HCT116 (cell line): ENCODE results near the gene DPYSL4. TPM values are rescaled to one million over a fixed set of nuclear protein-coding genes. Genes with fewer than 3 reads are reported as not detected.

Source experiments
- ATAC-seq: fragments of 200-7000 bp; cut with Tn5 transposase; 2 replicates; pipeline ENCODE4 v1.9.1; 2020; ENCODE audit warnings: mild to moderate bottlenecking, moderate library complexity
- BruUV-seq: library from RNA; stranded (reverse); fragments of 400-500 nt; replicated peaks from 2 replicates; lab custom pipeline; 2021; lab: Mats Ljungman, UMichigan
- CTCF ChIA-PET: fragments of 300-600 bp; sonication (Branson Sonifier 250); formaldehyde crosslinking; loops from one replicate; lab custom pipeline; 2021; ENCODE audit warnings: antibody characterized with exemption; lab: Charles Lee
- POLR2A ChIA-PET: fragments of 300-600, 350-600 bp; sonication (Branson Sonifier 250); formaldehyde crosslinking; loops from one replicate; lab custom pipeline; 2021; ENCODE audit warnings: antibody characterized with exemption; lab: Charles Lee
- RAD21 ChIA-PET, 2 experiments: fragments of 300-600 bp; sonication (Branson Sonifier 250); formaldehyde crosslinking; loops; one replicate each; lab custom pipeline; 2023; ENCODE audit warnings: low total read pairs in 2 of 2; ENCODE audit not compliant: uncharacterized antibody in 2 of 2, unreplicated experiment in 2 of 2, low non-redundant PET in 1 of 2; lab: Charles Lee
- DNase-seq: peaks from one replicate; pipeline ENCODE4 v3.0.0-alpha.2; 2010; ENCODE audit warnings: low read depth, low spot score
- H2AFZ ChIP-seq: fragments of 200-600 bp; shearing (Covaris generic), sonication (generic); 2 replicates; pipeline ENCODE4 v1.6.1; 2017; ENCODE audit warnings: low read depth, mixed run types, mixed read lengths, antibody characterized with exemption, low read length; ENCODE audit not compliant: poor library complexity, severe bottlenecking
- H3K27ac ChIP-seq: 2 replicates; pipeline ENCODE4 v1.5.1; 2012; ENCODE audit warnings: low read depth, low read length
- H3K27me3 ChIP-seq: fragments of 200-600 bp; sonication (generic); 2 replicates; pipeline ENCODE4 v1.6.1; 2016; ENCODE audit warnings: mixed run types, low read length, mixed read lengths; ENCODE audit not compliant: insufficient read depth
- H3K36me3 ChIP-seq, 2 experiments: fragments of 200-500 bp in 1 of 2; fragments of 200-600 bp in 1 of 2; sonication (Bioruptor generic) in 1 of 2; sonication (generic) in 1 of 2; 2 replicates each; pipeline versions ENCODE4 v1.5.1 to v1.6.1; 2014 to 2016; ENCODE audit warnings: low read length in 2 of 2, inconsistent platforms in 1 of 2, mixed read lengths in 1 of 2, mixed run types in 1 of 2; ENCODE audit not compliant: insufficient read depth in 2 of 2, control insufficient read depth in 1 of 2
- H3K4me1 ChIP-seq, 2 experiments: fragments of 200-600 bp in 1 of 2; sonication (generic) in 1 of 2; 2 replicates each; pipeline versions ENCODE4 v1.5.1 to v1.6.1; 2012 to 2017; ENCODE audit warnings: low read length in 2 of 2, inconsistent platforms in 1 of 2, mild to moderate bottlenecking in 1 of 2, mixed read lengths in 1 of 2, mixed run types in 1 of 2, moderate library complexity in 1 of 2; ENCODE audit not compliant: insufficient read depth in 2 of 2, control insufficient read depth in 1 of 2
- H3K4me2 ChIP-seq: fragments of 200-600 bp; sonication (generic); 2 replicates; pipeline ENCODE4 v1.6.1; 2017; ENCODE audit warnings: mixed run types, low read length, mixed read lengths
- H3K4me3 ChIP-seq, 2 experiments: fragments of 200-600 bp in 1 of 2; sonication (generic) in 1 of 2; replicated peaks in 1 of 2; 2 replicates each; pipeline ENCODE4 v1.5.1; 2011 to 2016; ENCODE audit warnings: low read length in 2 of 2, control low read depth in 1 of 2, low read depth in 1 of 2, mild to moderate bottlenecking in 1 of 2, mixed read lengths in 1 of 2, mixed run types in 1 of 2
- H3K79me2 ChIP-seq: fragments of 200-600 bp; sonication (generic); 2 replicates; pipeline ENCODE4 v1.6.1; 2017; ENCODE audit warnings: mild to moderate bottlenecking, mixed run types, low read length, moderate library complexity, mixed read lengths; ENCODE audit not compliant: insufficient read depth
- H3K9ac ChIP-seq: fragments of 200-600 bp; sonication (generic); 2 replicates; pipeline ENCODE4 v1.6.1; 2016; ENCODE audit warnings: low read length, mixed read lengths
- H3K9me2 ChIP-seq: fragments of 200-600 bp; sonication (generic), shearing (Covaris generic); 2 replicates; pipeline ENCODE4 v1.6.1; 2017; ENCODE audit warnings: mixed run types, mild to moderate bottlenecking, moderate library complexity; ENCODE audit not compliant: insufficient read depth
- H3K9me3 ChIP-seq, 2 experiments: fragments of 200-500 bp in 1 of 2; fragments of 200-600 bp in 1 of 2; sonication (Bioruptor generic) in 1 of 2; sonication (generic) in 1 of 2; 2 replicates each; pipeline ENCODE4 v1.6.1; 2014 to 2017; ENCODE audit warnings: low read length in 2 of 2, mixed read lengths in 2 of 2, inconsistent platforms in 1 of 2, low read depth in 1 of 2, mild to moderate bottlenecking in 1 of 2, mixed run types in 1 of 2, moderate library complexity in 1 of 2; ENCODE audit not compliant: control insufficient read depth in 1 of 2, insufficient read depth in 1 of 2
- H4K20me1 ChIP-seq: fragments of 200-600 bp; sonication (generic), shearing (Covaris generic); 2 replicates; pipeline ENCODE4 v1.6.1; 2017; ENCODE audit warnings: mixed run types, mild to moderate bottlenecking, moderate library complexity; ENCODE audit not compliant: insufficient read depth
- EGR1 ChIP-seq: IDR thresholded peaks from 2 replicates; pipeline ENCODE4 v1.6.1; 2012; ENCODE audit warnings: low read depth
- ELF1 ChIP-seq: IDR thresholded peaks from 2 replicates; pipeline ENCODE4 v1.6.1; 2012; ENCODE audit warnings: low read depth, borderline replicate concordance
- JUND ChIP-seq: IDR thresholded peaks from 2 replicates; pipeline ENCODE4 v1.6.1; 2012
- POLR2AphosphoS5 ChIP-seq: IDR thresholded peaks from 2 replicates; pipeline ENCODE4 v1.6.1; 2011; ENCODE audit warnings: mild to moderate bottlenecking, low read depth, low read length, moderate library complexity
- RAD21 ChIP-seq: IDR thresholded peaks from 2 replicates; pipeline ENCODE4 v1.6.1; 2012; ENCODE audit warnings: low read depth, mild to moderate bottlenecking
- SRF ChIP-seq: IDR thresholded peaks from 2 replicates; pipeline ENCODE4 v1.6.1; 2012; ENCODE audit warnings: low read depth
- TCF7L2 ChIP-seq: IDR thresholded peaks from 2 replicates; pipeline ENCODE4 v1.7.0; 2011; ENCODE audit warnings: borderline replicate concordance, inconsistent platforms; ENCODE audit not compliant: insufficient read depth, insufficient read length; ENCODE audit errors: extremely low read depth
- YY1 ChIP-seq: IDR thresholded peaks from 2 replicates; pipeline ENCODE4 v1.6.1; 2011; ENCODE audit warnings: low read length, low read depth, moderate library complexity, mild to moderate bottlenecking; ENCODE audit not compliant: insufficient replicate concordance; ENCODE audit errors: extremely low read depth
- ZFX ChIP-seq: fragments of 450-650 bp; IDR thresholded peaks from 2 replicates; pipeline ENCODE4 v1.6.1; 2017
- intact Hi-C: fragments of 100-400 bp; cut with micrococcal nuclease; formaldehyde crosslinking; loops from 2 replicates; pipeline ENCODE4 v1.10.0; 2022
- total RNA-seq: library from RNA; stranded (reverse); gene quantifications from one replicate; pipeline ENCODE4 v1.2.1, GENCODE V29; 2021; ENCODE audit not compliant: unreplicated experiment
- TF ChIP-seq, protein P1 (sequence below): IDR thresholded peaks from 2 replicates; pipeline ENCODE4 v1.6.1; 2012; ENCODE audit warnings: low read depth
- TF ChIP-seq, protein P2 (sequence below): IDR thresholded peaks from 2 replicates; pipeline ENCODE4 v1.6.1; 2012
- TF ChIP-seq, protein P3 (sequence below): IDR thresholded peaks from 2 replicates; pipeline ENCODE4 v1.6.1; 2012

The DPYSL4 gene
- total RNA-seq, 1 experiment from 2014 or later: 5.4 TPM

DNA sequence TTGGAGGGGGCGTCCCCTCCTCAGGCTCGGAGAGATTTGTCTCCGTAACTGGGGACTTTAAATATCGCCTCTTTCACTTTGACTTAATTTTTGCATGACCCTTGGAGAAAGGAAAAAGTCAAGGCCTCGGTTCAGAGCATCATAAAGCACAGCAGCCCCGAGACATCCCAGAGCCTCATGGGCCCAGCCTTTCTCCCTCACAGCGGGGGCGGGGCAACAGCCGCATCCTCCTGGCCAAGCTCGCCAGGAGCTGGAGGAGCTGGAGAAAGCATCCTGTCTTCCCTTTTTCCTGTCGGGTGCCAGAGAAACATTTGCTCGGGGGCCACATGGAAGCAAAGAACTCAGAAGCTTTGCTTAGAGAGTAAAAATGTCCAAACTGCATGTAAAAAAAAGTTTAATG is 43.6 kb upstream of the DPYSL4 start:
- ATAC-seq (no peak; the same call in 1 of the 2 replicates), DNase-seq (no peak)
- H3K9ac ChIP-seq: no peak overlapping the region
- ChIA-PET POLR2A (no interaction called here), RAD21 (no interaction called here), CTCF (interaction anchor here (1.0 kb wide), 2 partner anchors 42 to 141 kb away, joined by 3 read pairs; no protein-coding TSS in a partner anchor)
- H3K4me2 ChIP-seq: no peak overlapping the region
- peaks cover 0 to 3% of the 10 kb centered on the region in 2 experiments; a peak in 1 of 4 replicates for H3K4me1 ChIP-seq
- TF ChIP-seq, protein P1, sequence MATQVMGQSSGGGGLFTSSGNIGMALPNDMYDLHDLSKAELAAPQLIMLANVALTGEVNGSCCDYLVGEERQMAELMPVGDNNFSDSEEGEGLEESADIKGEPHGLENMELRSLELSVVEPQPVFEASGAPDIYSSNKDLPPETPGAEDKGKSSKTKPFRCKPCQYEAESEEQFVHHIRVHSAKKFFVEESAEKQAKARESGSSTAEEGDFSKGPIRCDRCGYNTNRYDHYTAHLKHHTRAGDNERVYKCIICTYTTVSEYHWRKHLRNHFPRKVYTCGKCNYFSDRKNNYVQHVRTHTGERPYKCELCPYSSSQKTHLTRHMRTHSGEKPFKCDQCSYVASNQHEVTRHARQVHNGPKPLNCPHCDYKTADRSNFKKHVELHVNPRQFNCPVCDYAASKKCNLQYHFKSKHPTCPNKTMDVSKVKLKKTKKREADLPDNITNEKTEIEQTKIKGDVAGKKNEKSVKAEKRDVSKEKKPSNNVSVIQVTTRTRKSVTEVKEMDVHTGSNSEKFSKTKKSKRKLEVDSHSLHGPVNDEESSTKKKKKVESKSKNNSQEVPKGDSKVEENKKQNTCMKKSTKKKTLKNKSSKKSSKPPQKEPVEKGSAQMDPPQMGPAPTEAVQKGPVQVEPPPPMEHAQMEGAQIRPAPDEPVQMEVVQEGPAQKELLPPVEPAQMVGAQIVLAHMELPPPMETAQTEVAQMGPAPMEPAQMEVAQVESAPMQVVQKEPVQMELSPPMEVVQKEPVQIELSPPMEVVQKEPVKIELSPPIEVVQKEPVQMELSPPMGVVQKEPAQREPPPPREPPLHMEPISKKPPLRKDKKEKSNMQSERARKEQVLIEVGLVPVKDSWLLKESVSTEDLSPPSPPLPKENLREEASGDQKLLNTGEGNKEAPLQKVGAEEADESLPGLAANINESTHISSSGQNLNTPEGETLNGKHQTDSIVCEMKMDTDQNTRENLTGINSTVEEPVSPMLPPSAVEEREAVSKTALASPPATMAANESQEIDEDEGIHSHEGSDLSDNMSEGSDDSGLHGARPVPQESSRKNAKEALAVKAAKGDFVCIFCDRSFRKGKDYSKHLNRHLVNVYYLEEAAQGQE: no peak
- TF ChIP-seq, protein P2, sequence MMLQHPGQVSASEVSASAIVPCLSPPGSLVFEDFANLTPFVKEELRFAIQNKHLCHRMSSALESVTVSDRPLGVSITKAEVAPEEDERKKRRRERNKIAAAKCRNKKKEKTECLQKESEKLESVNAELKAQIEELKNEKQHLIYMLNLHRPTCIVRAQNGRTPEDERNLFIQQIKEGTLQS: no peak
- TF ChIP-seq ELF1 (no peak), EGR1 (no peak), POLR2AphosphoS5 (no peak), ZFX (no peak), TCF7L2 (no peak), RAD21 (no peak), JUND (no peak), YY1 (no peak), SRF (no peak)
- TF ChIP-seq, protein P3, sequence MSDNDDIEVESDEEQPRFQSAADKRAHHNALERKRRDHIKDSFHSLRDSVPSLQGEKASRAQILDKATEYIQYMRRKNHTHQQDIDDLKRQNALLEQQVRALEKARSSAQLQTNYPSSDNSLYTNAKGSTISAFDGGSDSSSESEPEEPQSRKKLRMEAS: no peak
- H3K9me2 ChIP-seq: no peaks in the 10 kb centered on the region
- H4K20me1 ChIP-seq: no peaks in the 10 kb centered on the region
- no peak overlapping the region for H2AFZ ChIP-seq
- H3K4me3 ChIP-seq: no peak overlapping the region
- BruUV-seq: no TSS peak
- no peaks in the 10 kb centered on the region for H3K9me3 ChIP-seq
- no peaks in the 10 kb centered on the region for H3K36me3 ChIP-seq
- intact Hi-C loops: no loop called here
- H3K27me3 ChIP-seq: no peaks in the 10 kb centered on the region
- no peak overlapping the region for H3K27ac ChIP-seq
- H3K79me2 ChIP-seq: no peaks in the 10 kb centered on the region
